Prostate gland (tissue), 1 donor: Measurements from ENCODE around the gene CSNK1E.

ENCODE experiments used
- POLR2A ChIP-seq: fragments of 450-650 bp; IDR thresholded peaks from one replicate; pipeline ENCODE4 v1.6.1; 2016; ENCODE audit warnings: antibody characterized with exemption, mild to moderate bottlenecking
- POLR2AphosphoS5 ChIP-seq: sonication (generic); formaldehyde crosslinking; IDR thresholded peaks from one replicate; pipeline ENCODE4 v1.6.1; 2017; ENCODE audit warnings: antibody characterized with exemption

- TF ChIP-seq POLR2AphosphoS5 (no peak), POLR2A (no peak)
These were observed 58.3 kb downstream of the CSNK1E start for GRCh38 chr22:38258895-38259294.
